Right lobe of liver (tissue), 4 donors: ENCODE data around the gene KRT84.

Experiments
- CTCF ChIP-seq, 4 donors: fragments of 200-600 bp in 3 of 4; fragments of 450-650 bp in 1 of 4; IDR thresholded peaks; one replicate each; pipeline versions ENCODE4 v1.5.1 to v1.8.0; 2016 to 2022; ENCODE audit warnings: antibody characterized with exemption in 4 of 4, mild to moderate bottlenecking in 2 of 4
- POLR2A ChIP-seq: fragments of 450-650 bp; IDR thresholded peaks from one replicate; pipeline ENCODE4 v1.6.1; 2017; ENCODE audit warnings: antibody characterized with exemption, mild to moderate bottlenecking
- donor health status: DM: no; HTN: no; CAD: no.
- donor health status: DM: no; HTN: no; CAD: no.
- donor health status: DM: no; HTN: yes; CAD: no.

GRCh38 chr12:52333321-52333720, 52.1 kb downstream of the KRT84 start:
- TF ChIP-seq CTCF (IDR thresholded peaks at IDR 0.05) (no peak), POLR2A (no peak)
